ENCODE data around the gene ATP1A3.
A peak's percentile ranks its signal among the peaks of the same experiment; 100 is the strongest.
"Not testable (repeated sequence)": the region's sequence is repeated elsewhere in the genome, so short reads cannot be mapped to it uniquely, and the experiment has no call there.

ATP1A3 gene

DNA sequence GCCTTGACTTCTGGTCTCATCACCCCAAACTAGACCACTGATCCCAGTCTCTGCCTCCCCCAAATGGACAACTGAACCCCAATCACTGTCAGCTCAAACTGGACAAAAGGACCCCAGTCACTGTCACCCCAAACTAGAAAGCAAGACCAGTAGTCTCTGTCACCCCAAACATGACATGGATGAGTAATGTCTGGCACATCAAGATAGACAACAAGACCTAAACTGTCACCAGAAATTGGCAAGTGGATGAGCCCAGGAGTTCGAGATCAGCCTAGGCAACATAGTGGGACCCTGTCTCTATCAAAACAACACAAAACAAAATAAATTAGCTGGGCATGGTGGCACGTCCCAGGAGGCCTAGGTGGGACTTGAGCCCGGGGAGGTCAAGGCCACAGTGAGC lies 46.9 kb downstream of the ATP1A3 start:
- H3K4me3 ChIP-seq (replicated peaks; ENCODE audit: low read depth, low read length) = no peak overlapping the region
- TF ChIP-seq, protein P1, sequence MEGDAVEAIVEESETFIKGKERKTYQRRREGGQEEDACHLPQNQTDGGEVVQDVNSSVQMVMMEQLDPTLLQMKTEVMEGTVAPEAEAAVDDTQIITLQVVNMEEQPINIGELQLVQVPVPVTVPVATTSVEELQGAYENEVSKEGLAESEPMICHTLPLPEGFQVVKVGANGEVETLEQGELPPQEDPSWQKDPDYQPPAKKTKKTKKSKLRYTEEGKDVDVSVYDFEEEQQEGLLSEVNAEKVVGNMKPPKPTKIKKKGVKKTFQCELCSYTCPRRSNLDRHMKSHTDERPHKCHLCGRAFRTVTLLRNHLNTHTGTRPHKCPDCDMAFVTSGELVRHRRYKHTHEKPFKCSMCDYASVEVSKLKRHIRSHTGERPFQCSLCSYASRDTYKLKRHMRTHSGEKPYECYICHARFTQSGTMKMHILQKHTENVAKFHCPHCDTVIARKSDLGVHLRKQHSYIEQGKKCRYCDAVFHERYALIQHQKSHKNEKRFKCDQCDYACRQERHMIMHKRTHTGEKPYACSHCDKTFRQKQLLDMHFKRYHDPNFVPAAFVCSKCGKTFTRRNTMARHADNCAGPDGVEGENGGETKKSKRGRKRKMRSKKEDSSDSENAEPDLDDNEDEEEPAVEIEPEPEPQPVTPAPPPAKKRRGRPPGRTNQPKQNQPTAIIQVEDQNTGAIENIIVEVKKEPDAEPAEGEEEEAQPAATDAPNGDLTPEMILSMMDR (IDR thresholded peaks at IDR 0.05; ENCODE audit: low read depth, low read length, missing control alignments) = no peak
- no peak for DNase-seq (ENCODE audit: extremely low read depth, low read depth)

DNA sequence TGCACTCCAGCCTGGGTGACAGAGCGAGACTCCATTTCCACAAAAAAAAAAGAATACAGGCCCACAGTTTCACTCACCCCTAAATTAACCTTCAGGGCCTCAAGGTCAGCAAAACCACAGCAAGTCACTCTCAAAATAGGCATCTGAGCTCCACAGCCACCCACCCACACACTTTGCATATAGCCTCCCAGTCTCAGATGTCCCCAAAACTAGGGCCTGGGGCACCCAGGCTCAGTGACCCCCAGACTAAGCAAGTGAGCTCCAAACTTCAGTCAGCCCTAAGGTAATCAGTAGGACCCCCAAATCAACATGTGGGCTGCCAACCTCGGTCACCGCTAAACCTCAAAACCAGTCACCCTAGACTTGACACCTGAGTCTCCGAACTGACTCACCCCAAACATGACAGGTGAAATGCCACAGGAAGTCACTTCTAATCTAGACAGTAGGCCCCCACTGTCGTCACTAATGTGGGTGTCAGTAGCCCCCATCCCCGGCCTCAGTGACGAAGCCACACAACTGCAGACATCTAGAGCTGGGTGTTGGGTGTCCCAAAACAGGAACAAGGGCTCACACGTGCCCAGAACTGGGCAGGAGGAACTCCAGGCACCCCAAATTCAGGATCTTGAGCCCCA lies 48.8 kb downstream of the ATP1A3 start:
- H3K4me3 ChIP-seq (replicated peaks; ENCODE audit: low read depth, low read length) = no peak overlapping the region
- DNase-seq (ENCODE audit: extremely low read depth, low read depth) = no peak
- TF ChIP-seq, protein P1 (IDR thresholded peaks at IDR 0.05; ENCODE audit: low read depth, low read length, missing control alignments) = no peak

DNA sequence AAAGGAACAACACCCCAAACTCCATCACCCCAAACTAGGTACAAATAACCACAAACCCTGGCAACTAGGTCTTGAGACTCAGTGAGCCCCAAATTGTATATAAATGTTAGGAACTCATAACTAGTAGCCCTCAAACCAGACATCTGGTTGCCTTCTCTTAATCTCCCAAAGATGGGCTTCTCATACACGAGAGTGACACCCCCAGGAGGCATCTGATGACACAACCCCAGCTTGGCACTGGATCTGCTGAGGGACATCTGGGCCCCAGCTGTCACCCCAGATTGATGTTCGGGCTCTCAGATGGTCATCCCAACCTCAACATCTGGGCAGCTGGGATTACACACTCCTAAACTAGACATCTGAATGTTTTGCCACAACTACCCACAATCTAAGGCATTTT lies 49.7 kb downstream of the ATP1A3 start:
- TF ChIP-seq, protein P1 (IDR thresholded peaks at IDR 0.05; ENCODE audit: low read depth, low read length, missing control alignments) = no peak
- H3K4me3 ChIP-seq (replicated peaks; ENCODE audit: low read depth, low read length) = no peak overlapping the region
- DNase-seq (ENCODE audit: extremely low read depth, low read depth) = no peak

DNA sequence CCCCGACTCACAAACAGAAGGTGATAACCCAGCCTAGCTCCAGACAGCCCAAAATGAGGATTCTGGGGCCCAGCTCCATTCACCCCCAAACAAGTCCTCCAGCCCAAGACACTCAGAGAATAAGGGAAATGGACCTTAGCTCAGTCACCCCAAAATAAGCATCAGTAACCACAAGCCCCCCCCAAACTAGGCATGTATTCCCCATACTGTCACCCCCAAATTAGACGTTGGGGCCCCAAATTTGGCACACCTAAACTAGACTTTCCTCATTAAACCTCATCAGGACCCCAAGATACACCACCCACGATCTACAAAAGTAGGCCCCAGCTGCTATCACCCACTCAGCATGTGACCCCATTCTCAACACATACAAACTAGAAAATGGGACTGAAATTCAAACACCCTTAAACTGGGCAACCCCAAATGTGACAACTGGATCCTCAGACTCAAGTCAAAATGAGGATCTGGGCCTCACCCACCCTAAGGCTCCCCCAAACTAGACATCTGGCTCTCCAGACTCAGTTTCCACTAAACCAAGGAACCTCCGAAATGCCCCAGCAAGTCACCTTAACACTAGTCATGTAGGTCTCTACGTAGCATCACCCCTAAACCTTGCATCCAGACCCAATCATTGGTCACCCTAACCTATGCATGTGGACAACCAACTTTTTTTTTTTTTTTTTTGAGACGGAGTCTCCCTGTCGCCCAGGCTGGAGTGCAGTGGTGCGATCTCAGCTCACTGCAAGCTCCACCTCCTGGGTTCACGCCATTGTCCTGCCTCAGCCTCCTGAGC lies 52.4 kb downstream of the ATP1A3 start:
- TF ChIP-seq, protein P1 (IDR thresholded peaks at IDR 0.05; ENCODE audit: low read depth, low read length, missing control alignments) = no peak
- no peak overlapping the region for H3K4me3 ChIP-seq (replicated peaks; ENCODE audit: low read depth, low read length)

DNA sequence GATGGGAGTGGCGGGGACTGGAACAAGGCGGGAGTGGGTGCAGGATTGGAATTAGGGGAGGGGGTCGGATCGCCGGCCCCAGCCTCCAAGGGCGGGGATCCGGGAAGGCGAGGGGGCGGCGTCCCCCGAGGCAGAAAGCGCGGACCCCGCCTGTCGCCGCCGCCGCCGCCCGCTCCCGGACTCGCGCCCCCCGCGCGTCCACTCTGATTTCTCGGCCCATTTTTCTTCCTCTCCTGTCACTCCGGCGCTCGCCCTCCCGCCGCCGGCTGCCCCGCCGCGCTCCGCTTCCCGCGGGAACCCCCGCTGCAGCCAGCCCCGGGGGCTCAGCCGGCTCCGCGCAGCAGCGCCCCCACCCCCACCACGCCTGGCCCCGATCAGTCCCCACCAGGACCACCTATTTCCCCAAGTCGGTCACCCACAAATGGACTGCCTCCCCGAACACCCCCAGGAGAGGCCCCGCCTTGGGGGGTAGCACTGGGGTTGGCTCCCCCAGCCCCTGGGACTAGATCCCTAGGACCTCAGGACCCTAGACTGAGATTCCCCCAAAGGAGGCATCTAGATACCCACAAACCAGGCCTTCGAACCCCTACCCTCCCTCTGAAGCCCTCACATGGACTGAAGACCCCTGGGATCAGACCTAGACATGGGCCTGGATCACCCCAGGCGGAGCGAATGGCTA lies 53.2 kb downstream of the ATP1A3 start:
- no peak for DNase-seq (ENCODE audit: extremely low read depth, low read depth)
- TF ChIP-seq, protein P1 (IDR thresholded peaks at IDR 0.05; ENCODE audit: low read depth, low read length, missing control alignments) = no peak
- peak overlapping the region; percentile 41 for H3K4me3 ChIP-seq (replicated peaks; ENCODE audit: low read depth, low read length)

More for the DNA sequence above, 52.4 kb downstream of the ATP1A3 start:
- DNase-seq (ENCODE audit: extremely low read depth, low read depth) = no peak

DNA sequence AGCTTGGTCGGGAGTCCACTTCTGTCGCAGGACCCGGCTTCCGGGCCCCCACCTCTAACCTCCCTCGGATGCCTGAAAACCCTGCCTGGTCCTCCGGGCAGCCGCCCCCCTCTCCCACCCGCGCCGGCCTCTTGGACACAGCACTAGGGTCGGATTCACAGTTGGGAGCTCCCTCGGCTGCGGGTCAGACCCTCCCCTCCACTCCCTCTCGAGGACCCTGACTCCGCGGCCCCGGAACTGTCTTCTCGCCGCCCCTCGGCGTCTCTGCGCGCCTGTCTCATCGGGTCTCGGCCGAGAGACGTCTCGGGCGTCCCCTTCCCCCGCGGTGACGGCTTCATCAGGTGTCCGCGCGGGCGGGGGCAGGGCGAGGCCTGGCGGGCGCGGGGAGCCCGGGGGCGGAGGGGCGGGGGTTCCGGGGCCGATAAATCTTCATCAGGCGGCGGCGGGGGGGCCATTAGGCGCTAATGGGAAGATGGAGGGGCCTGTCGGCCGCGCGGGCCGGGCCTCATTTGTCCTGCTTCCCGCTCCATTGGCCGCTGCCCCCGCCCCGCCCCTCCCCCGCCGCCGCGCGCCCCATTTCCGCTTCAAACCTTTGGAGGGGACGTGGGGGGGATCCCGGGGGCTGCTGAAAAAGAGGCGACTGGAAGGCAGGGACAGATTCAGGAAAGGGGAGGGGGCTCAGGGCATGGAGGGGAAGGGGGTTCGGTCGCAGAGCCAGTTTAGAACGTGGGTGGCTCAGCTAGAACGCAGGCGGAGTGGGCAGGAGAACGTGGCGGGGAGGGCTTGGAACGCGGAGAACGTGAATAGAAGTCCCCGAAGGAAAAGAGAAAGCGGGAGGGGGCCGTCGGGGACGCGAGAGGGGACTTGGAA lies 53.9 kb downstream of the ATP1A3 start:
- no peak for DNase-seq (ENCODE audit: extremely low read depth, low read depth)
- TF ChIP-seq, protein P1 (IDR thresholded peaks at IDR 0.05; ENCODE audit: low read depth, low read length, missing control alignments) = no peak
- peak overlapping the region; percentile 41 for H3K4me3 ChIP-seq (replicated peaks; ENCODE audit: low read depth, low read length)

DNA sequence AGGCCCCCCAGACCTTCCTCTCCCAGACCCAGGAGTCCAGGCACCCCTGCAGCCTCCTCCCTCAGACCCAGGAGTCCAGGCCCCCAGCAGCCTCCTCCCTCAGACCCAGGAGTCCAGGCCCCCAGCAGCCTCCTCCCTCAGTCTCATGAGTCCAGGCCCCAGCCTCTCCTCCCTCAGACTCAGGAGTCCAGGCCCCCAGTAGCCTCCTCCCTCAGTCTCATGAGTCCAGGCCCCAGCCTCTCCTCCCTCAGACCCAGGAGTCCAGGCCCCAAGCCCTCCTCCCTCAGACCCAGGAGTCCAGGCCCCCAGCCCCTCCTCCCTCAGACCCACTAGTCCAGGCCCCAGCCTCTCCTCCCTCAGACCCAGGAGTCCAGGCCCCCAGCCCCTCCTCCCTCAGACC lies 54.8 kb downstream of the ATP1A3 start:
- not testable (repeated sequence) for H3K4me3 ChIP-seq (replicated peaks; ENCODE audit: low read depth, low read length); DNase-seq (ENCODE audit: extremely low read depth, low read depth)

Data from HFF-Myc (cell line).